Stomach (tissue), 9 donors: ENCODE data around the gene ATL1. TPM values are rescaled to one million over a fixed set of nuclear protein-coding genes. Genes with fewer than 3 reads are reported as not detected.

ENCODE experiments used
- DNase-seq, 2 donors: peaks; one replicate each; pipeline versions ENCODE4 v3.0.0 to v3.0.0-alpha.2; 2013 to 2019
- H3K27ac ChIP-seq, 5 donors: fragments of 200-600 bp in 4 of 5; sonication (generic) in 4 of 5; one replicate each; pipeline ENCODE4 v1.5.1; 2013 to 2019; ENCODE audit warnings: mild to moderate bottlenecking in 1 of 5, moderate library complexity in 1 of 5
- H3K27me3 ChIP-seq, 3 donors: fragments of 200-600 bp; sonication (generic); one replicate each; pipeline ENCODE4 v1.5.1; 2017 to 2019; ENCODE audit warnings: mixed run types in 1 of 3
- H3K36me3 ChIP-seq, 4 donors: fragments of 200-600 bp; sonication (generic); 1 replicate in 3 of 4; 2 replicates in 1 of 4; pipeline ENCODE4 v1.5.1; 2016 to 2019
- H3K4me1 ChIP-seq, 4 donors: fragments of 200-600 bp; sonication (generic); one replicate each; pipeline ENCODE4 v1.5.1; 2016 to 2019
- H3K4me3 ChIP-seq, 4 donors: fragments of 200-600 bp; sonication (generic) in 3 of 4; one replicate each; pipeline ENCODE4 v1.5.1; 2016 to 2019; ENCODE audit warnings: mild to moderate bottlenecking in 1 of 4
- H3K9me3 ChIP-seq, 4 donors: fragments of 200-600 bp; sonication (generic); one replicate each; pipeline ENCODE4 v1.5.1; 2016 to 2019
- CTCF ChIP-seq, 7 experiments: fragments of 450-650 bp in 4 of 7; fragments of 200-600 bp in 3 of 7; sonication (generic) in 3 of 7; IDR thresholded peaks; one replicate each; pipeline ENCODE4 v1.5.1; 2016 to 2019; ENCODE audit warnings: antibody characterized with exemption in 7 of 7, control low read depth in 2 of 7, mild to moderate bottlenecking in 1 of 7
- EP300 ChIP-seq: sonication (generic); formaldehyde crosslinking; IDR thresholded peaks from one replicate; pipeline ENCODE4 v1.6.1; 2017; ENCODE audit warnings: antibody characterized with exemption
- POLR2A ChIP-seq, 4 donors: fragments of 450-650 bp; IDR thresholded peaks; one replicate each; pipeline ENCODE4 v1.6.1; 2016; ENCODE audit warnings: antibody characterized with exemption in 4 of 4, control low read depth in 2 of 4, mild to moderate bottlenecking in 1 of 4, moderate library complexity in 1 of 4
- POLR2AphosphoS5 ChIP-seq, 3 donors: sonication (generic); formaldehyde crosslinking; IDR thresholded peaks; one replicate each; pipeline ENCODE4 v1.6.1; 2016; ENCODE audit warnings: antibody characterized with exemption in 3 of 3
- WGBS, 5 donors: extraction: QIAGEN DNeasy Blood & Tissue Kit in 3 of 5; methylation state at CpG; one replicate each; pipeline versions ENCODE4 v1.1.5 to v1.1.7; 2013 to 2018; 5-methylcytosine and 5-hydroxymethylcytosine counted together
- intact Hi-C: fragments of 100-400 bp; cut with DNase I; formaldehyde crosslinking; loops from one replicate; pipeline ENCODE4 v1.15.1; 2023; ENCODE audit warnings: low total_unique reads
- polyA plus RNA-seq, 3 donors: library from polyadenylated mRNA; stranded (reverse); fragments of 200-250 nt; gene quantifications; one replicate each; pipeline ENCODE4 v1.2.3, GENCODE V29; 2013
- total RNA-seq, 5 donors: library from RNA; depleted of rRNA; stranded (reverse); fragments of >200 nt; gene quantifications; one replicate each; pipeline versions ENCODE4 v1.1.0 to v1.2.3, GENCODE V29; 2014 to 2016
- donor health status: healthy with polysubstance abuse.
- donor health status: Bipolar disorder and iron deficiency.
- donor health status: healthy.

The ATL1 gene
- total and polyA plus RNA-seq, 8 donors = 0.58 to 10.1 (median 2.2) TPM

GRCh38 chr14:50520947-50521815, 38.8 kb upstream of the ATL1 start:
- no peak for DNase-seq
- H3K27ac ChIP-seq = peak overlapping the region in 3 of 5 donors; percentile 17 to 76 (median 72)
- intact Hi-C loops = no loop called here

GRCh38 chr14:50521912-50522341, 38.0 kb upstream of the ATL1 start:
- intact Hi-C loops = no loop called here
- H3K27ac ChIP-seq = peak overlapping the region in 3 of 5 donors; percentile 1 to 76 (median 72)

More at GRCh38 chr14:50520947-50521815, 38.8 kb upstream of the ATL1 start:
- WGBS, 5 donors = 43 to 48% (median 45%) methylated on average over 5 of the region's 5 CpGs
- TF ChIP-seq POLR2AphosphoS5 (IDR thresholded peaks at IDR 0.05) = peak in 1 of 3 donors; percentile 3
- TF ChIP-seq EP300 = no peak
- peaks cover 0 to 3% (median 0%) of the 10 kb centered on the region in 4 donors for H3K36me3 ChIP-seq
- peaks cover 7 to 62% (median 33%) of the 10 kb centered on the region in 4 donors for H3K4me1 ChIP-seq
- no peaks in the 10 kb centered on the region for H3K9me3 ChIP-seq
- no peaks in the 10 kb centered on the region for H3K27me3 ChIP-seq
- no peak overlapping the region for H3K4me3 ChIP-seq

GRCh38 chr14:50523271-50524041, 36.5 kb upstream of the ATL1 start:
- Histone ChIP-seq H3K4me3 (no peak overlapping the region), H3K36me3 (peaks cover 0 to 3% (median 0%) of the 10 kb centered on the region in 4 donors), H3K27me3 (no peaks in the 10 kb centered on the region), H3K4me1 (peaks cover 7 to 80% (median 40%) of the 10 kb centered on the region in 4 donors), H3K9me3 (no peaks in the 10 kb centered on the region), H3K27ac (peak overlapping the region in 1 of 5 donors; percentile 44)
- intact Hi-C loops = no loop called here
- no peak for TF ChIP-seq EP300
- TF ChIP-seq POLR2A (IDR thresholded peaks at IDR 0.05) = no peak
- no peak for TF ChIP-seq CTCF (IDR thresholded peaks at IDR 0.05)
- no peak for TF ChIP-seq POLR2AphosphoS5 (IDR thresholded peaks at IDR 0.05)
- DNase-seq = no peak
- WGBS, 5 donors = 83 to 94% (median 89%) methylated on average over 5 of the region's 5 CpGs

More at GRCh38 chr14:50521912-50522341, 38.0 kb upstream of the ATL1 start:
- DNase-seq = no peak
- H3K4me1 ChIP-seq = peaks cover 7 to 66% (median 34%) of the 10 kb centered on the region in 4 donors
- peaks cover 0 to 3% (median 0%) of the 10 kb centered on the region in 4 donors for H3K36me3 ChIP-seq
- no peak for TF ChIP-seq EP300
- TF ChIP-seq POLR2A (IDR thresholded peaks at IDR 0.05) = no peak
- no peak for TF ChIP-seq POLR2AphosphoS5 (IDR thresholded peaks at IDR 0.05)
- TF ChIP-seq CTCF (IDR thresholded peaks at IDR 0.05) = no peak
- no peaks in the 10 kb centered on the region for H3K27me3 ChIP-seq
- H3K9me3 ChIP-seq = no peaks in the 10 kb centered on the region
- WGBS, 5 donors = 49 to 67% (median 52%) methylated on average over 1 of the region's 1 CpG
- H3K4me3 ChIP-seq = no peak overlapping the region

- Histone ChIP-seq H3K27ac (peak overlapping the region in 1 of 5 donors; percentile 44), H3K27me3 (no peaks in the 10 kb centered on the region), H3K9me3 (no peaks in the 10 kb centered on the region), H3K4me1 (peaks cover 9 to 86% (median 43%) of the 10 kb centered on the region in 4 donors), H3K4me3 (no peak overlapping the region), H3K36me3 (peaks cover 0 to 3% (median 0%) of the 10 kb centered on the region in 4 donors)
- no peak for DNase-seq
- intact Hi-C loops = no loop called here
- WGBS, 5 donors = 73 to 85% (median 84%) methylated on average over 2 of the region's 2 CpGs
- TF ChIP-seq POLR2A (IDR thresholded peaks at IDR 0.05) (no peak), EP300 (no peak), POLR2AphosphoS5 (IDR thresholded peaks at IDR 0.05) (no peak), CTCF (IDR thresholded peaks at IDR 0.05) (no peak)
Measured at GRCh38 chr14:50524060-50524459, 35.9 kb upstream of the ATL1 start.
